HG02623 (cell line): ENCODE results near the gene HNRNPDL.
"Not testable (repeated sequence)": the region's sequence is repeated elsewhere in the genome, so short reads cannot be mapped to it uniquely, and the experiment has no call there.

Experiments
- ATAC-seq: cut with Tn5 transposase; IDR thresholded peaks from one replicate; pipeline ENCODE4 v1.9.1; 2021; ENCODE audit warnings: moderate library complexity; ENCODE audit not compliant: unreplicated experiment

Gene HNRNPDL

DNA sequence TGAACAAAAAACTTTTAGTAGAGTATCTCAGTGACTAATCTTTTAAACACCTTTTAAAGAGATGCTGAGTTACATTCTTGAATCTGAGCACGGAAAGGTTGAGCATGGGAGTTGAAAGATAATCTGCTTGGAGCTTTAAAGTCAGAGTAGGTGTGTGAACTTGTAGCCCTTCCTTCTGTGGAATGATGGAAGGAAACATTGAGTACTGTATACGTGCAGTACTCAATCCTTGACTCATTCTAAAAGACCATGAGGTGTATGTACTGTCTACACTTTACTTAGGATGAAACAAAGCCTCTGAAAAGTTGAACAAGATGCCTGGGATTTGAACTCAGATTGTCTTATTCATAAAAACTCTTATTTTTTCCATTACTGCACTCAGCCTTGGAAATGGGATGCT lies 3.5 kb upstream of the HNRNPDL start:
- no peak for ATAC-seq

DNA sequence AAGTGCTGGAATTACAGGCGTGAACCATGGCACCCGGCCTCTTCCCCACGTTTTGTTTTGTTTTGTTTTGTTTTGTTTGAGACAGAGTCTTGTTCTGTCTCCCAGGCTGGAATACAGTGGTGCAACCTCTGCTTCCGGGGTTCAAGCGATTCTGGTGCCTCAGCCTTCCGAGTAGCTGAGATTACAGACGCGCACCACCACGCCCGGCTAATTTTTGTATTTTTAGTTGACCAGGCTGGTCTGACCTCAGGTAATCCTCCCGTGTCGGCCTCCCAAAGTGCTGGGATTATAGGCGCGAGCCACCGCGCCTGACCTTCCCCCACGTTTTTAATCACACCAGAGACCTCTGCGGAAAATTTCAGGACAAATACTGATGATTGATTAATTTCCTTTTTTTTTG lies 2.3 kb upstream of the HNRNPDL start:
- no peak for ATAC-seq

DNA sequence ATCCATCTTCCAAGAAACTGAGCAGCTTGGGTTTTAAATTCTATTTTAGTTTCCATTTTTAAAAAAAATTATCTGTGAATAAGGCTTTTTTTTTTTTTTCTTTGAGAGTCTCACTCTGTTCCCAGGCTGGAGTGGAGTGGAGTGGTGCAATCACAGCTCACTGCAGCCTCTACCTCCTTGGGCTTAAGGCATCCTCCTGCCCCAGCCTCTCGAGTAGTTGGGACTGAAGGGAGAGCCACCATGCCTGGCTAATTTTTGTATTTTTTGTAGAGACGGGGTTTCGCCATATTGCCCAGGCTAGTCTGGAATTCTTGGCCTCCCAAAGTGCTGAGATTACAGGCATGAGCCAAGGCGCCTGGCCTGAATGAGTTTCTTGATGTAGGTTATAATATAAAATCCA lies 1.6 kb upstream of the HNRNPDL start:
- no peak for ATAC-seq

DNA sequence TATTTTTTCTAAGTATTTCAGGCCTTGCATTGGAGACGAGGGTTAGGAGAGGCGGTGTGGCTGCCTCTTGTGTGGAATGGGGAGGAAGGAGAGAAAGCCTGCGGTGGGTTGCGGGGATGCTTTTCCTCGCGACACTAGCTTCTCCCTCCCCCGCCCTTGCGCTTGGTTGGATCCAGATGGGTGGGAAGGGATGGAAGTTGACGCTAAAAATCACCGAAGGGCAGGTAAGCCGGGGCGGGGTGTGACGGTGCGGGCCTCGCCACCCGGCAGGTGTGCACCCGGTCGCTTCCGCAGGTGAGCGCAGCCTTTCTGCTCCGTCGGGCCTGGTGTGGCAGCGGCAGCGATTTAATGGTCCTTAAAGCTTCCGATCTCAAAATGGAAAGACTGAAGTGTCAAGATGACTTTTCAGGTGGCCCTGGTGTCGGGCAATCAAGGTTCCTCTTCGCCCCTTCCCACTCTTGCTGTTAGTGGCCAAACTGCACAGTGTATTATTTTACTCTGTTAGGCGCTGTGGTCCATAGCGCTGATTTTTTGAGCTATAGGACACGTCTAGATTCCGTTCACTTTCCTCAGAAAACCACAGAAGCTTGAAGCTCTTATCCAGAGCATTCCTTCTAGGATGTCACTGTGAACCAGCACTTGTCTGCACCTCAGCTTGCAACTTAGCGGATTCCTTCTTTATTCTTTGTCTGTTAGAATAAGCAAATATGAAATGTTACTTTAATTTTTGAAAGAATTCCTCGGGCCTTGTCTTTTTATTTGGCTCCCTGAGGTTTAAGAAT lies 893 bp upstream of the HNRNPDL start:
- no peak for ATAC-seq

DNA sequence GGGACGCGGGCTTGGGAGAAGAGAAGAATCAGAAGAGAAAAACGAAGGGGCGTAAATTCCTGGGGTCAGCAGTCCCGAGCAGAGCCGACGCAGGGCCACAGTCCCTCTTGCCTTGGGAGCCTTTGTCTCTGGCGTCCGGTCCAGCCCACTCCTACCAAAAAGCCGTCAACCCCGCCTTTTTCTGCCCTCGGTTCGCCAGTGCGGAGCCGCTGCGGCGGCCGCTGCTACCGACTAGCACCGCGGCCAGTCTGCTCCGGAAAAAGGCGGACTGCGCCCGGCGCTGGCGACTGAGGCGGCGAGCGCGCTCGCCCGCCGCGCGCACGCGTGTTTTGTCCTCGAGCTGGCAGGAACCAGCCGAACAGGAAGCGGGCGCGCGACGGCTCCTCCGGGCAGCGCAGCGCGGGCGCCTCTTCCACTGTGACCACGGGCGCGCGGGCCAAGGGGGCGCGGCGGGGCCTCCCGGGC lies 502 bp downstream of the HNRNPDL start:
- ATAC-seq = no peak

DNA sequence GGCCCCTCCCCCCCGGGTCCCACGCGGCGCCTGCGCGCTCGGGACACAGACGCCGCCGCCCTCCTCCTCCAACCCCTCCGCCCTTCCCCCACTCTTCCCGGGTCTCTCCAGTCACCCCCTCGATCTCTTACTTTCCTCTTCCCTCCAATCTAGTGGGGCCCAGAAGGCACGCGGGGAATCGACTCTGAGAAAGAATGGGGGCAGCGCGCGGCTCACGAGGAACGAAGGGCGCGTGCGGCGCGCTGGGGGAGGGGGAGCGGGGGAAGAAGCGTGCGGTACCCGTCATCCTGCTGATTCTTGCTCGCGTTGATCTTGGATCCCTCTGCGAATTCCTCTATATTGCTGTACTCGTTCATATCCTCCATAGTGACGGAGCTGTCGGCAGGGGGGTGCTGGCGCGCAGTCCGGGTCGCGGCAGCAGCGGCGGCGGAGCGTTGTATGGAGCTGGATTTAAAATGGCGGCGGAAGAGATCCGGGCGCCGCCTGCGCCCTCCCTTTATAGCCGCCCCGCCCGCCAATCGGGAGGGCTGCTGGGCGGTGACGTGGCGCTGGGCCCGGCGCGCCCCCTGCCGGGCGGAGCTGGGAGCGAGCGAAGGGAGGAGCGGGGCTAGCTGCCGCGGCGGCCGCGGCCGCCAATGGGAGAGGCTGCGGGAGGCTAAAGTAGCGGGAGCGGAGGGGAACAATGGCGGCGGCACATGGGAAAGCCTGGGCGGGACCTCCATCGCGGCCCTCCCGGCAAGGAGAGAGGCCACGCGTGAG lies 1.1 kb downstream of the HNRNPDL start:
- ATAC-seq = peak; percentile 46

DNA sequence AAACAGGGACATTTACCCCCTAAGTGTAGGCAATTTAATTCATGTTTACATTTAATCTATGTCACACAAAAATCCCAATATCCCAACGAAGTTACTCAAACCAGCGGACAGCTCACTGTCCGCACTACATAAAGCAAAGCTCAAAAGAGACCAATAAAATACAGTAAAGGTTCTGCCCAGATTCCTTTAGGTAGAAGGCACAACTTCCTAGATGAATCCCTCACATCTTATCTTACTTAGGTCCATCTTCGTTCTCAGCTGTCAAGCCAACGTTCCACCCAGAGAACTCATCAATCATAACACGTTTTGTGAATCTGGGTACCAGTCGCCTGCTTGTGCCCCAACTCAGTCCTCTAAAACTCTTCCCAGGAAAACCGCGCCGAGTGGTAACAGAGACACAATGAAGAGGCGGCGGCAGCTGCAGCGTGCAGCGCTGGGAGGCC lies 1.7 kb downstream of the HNRNPDL start:
- no peak for ATAC-seq

DNA sequence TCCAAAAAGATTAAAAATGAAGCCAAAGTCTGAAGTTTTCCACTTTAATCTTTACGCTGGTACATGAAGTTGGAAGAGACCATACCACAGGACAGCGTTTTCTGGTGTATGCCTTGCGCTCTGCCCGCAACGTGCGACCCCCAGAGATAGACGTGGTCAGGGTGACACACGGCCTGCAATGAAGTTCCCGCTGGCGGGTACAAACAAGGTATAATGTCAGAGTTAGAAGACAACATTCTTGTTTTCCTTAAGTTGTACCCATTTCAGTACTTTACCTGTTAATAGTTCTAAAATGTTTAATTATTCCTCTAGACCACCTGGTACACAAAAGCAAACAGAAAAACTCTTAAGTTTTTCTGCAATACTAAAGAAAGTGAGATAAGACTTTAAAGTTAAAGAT lies 4.8 kb downstream of the HNRNPDL start:
- ATAC-seq = no peak

DNA sequence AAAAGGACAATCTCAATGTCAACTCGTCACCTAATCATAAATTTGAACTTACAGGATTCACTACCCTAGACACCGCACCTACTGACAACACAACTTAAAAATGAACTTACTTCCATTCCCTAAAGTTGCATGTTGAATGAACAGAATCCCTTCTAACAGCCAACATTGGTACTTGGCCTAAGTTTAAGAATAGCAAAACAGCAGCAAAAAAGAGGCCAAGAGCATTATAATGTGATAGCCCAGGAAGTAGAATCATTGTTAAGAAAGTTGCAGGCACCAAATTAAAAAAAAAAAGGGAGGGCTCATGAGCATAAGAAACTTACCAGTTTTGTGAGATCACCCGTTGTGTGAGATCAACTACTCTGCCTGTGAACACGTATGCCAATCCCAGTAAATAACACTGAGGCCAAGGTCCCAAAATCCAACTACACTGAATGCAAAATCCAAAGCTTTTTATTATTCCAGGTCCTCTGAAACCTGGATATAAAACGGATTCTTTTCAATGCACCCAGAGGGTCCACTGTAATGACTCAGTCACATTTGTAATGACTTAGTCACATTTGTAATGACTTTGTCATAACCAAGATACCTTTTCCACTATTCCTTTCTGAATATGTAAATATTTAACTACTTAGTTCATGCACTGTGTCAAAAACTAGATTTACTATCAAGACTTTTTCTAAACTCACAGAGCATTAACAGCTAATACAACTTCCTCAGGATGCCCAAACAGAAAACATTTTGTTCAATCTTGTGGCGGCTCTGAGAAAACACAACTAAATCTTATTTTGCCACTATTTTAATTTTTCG lies 6.8 kb downstream of the HNRNPDL start:
- ATAC-seq = no peak

DNA sequence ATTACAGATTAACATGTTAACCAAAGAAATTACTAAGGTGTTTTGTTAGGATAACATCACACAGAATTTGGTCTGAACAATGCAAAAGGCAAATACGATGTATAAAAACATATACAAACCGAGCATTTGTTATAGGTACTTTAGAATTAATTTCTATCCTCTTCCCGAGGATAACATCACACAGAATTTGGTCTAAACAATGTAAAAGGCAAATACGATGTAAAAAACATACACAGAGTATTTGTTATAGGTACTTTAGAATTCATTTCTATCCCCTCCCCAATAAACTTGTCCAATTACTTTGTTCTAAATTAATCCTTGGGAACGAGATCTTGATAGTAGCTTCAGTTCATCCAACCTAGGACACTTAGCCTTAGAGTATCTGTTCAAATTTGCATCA lies 7.6 kb downstream of the HNRNPDL start:
- no peak for ATAC-seq

DNA sequence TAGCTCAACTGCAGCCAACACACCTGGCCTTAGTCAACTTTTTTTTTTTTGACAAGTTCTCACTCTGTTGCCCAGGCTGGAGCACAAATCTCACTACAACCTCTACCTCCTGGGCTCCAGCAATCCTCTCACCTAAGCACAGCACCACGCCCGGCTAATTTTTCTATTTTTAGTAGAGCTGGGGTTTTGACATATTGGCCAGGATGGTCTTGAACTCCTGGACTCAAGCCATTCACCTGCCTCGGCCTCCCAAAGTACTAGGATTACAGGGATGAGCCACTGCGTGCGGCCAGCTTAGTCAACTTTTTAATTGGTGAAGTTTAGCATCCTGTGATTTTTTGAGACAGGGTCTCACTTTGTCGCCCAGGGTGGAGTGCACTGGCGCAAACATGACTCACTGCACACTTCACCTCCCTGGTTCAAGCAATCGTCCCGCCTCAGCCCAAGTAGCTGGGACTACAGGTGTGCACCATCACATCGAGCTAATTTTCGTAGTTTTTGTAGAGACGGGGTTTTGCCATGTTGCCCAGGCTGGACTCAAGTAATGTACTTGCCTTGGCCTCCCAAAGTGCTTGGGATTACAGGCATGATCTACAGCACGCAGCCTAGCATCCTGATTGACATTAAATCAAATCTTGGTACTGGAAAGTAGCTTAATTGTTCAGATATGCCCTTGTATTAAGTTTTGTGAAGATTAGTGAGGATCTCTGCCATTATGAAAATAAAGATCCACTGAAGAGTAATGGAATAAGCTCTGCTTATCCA lies 8.3 kb downstream of the HNRNPDL start:
- ATAC-seq = no peak

DNA sequence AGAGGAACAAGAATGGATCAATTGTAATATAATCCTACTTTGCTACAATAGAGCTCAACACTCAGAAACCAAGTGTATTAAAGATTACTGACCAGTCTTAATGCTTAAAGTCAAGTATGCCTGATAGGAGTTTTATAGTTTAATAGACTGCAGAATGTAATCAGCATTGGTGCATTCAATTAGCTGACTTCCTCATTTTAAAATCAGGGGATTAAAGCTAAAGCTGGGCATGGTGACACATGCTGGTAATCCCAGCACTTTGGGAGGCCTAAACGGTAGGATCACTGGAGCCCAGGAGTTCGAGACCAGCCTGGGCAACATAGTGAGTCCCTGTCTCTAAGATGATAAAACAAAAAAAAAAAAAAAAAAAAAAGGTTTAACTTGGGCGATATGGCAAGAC lies 10.8 kb downstream of the HNRNPDL start:
- no peak for ATAC-seq

DNA sequence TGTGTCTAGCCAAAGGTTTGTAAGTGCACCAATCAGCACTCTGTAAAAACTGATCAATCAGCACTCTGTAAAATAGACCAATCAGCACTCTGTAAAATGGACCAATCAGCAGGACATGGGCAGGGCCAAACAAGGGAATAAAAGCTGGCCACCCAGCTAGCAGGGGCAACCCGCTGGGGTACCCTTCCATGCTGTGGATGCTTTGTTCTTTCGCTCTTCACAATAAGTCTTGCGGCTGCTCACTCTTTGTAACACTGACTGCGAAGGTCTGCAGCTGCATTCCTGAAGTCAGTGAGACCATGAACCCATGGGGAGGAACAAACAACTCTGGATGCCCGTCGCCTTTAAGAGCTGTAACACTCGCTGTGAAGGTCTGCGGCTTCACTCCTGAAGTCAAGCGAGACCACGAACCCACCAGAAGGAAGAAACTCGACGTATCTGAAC lies 14.3 kb downstream of the HNRNPDL start:
- ATAC-seq = no peak

DNA sequence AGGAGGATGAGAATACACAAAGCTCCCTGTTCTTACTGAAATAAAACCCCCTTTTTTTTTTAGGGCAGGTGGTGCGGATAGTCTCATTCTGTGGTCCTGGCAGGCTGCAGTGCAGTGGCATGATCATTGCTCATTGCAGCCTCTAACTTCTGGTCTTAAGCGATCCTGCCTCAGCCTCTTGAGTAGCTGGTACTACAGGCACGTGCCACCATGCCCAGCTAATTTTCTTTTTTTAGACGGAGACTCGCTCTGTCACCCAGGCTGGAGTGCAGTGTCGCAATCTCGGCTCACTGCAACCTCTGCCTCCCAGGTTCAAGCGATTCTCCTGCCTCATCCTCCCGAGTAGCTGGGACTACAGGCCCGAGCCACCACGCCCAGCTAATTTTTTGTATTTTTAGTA lies 15.2 kb downstream of the HNRNPDL start:
- not testable (repeated sequence) for ATAC-seq

DNA sequence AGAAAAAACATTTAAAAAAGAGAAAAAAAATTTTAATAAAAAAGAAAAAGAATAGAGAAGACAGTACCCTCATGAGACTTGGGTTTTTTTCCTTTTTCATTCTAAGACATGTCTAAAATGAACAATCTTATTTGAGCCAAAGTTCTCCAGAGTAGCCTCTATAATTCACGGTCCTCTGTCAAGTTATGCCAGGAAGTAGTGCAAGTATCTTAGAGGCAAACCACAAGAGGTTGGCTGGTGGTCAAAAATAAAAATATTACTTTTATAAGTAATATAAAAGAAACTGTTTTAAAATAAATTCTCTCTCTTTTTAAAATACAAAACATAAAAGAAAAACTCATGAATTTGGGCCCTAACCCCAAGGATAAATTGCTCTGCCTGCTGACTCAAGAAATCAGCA lies 26.5 kb downstream of the HNRNPDL start:
- no peak for ATAC-seq

DNA sequence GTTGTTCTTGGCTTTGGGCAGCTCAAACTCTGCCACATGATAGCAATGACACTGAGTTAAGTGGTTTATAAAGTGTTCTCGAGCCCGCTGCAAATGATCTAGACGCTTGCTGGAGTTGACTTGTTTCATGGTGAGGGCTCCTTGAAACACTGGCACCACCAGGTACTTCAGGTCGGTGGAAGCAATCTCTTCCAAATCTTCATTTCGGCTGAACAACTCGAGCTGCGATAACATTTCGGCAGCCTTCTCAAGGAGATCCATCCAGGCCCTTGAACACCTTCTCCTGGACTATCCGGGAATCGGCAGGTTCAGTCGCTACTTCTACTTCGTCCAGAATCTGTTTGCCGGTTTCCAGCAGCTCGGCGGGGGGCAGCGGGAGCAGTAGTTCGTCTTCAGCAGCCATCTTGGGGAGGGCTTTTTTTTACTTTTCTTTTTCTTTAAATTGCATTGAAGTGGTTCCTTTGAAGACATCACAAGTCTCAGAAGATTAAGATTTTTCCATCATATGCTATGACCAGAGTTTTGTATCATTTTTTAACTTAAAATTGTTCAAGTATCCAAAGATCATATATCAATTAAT lies 28.0 kb downstream of the HNRNPDL start:
- ATAC-seq = no peak

DNA sequence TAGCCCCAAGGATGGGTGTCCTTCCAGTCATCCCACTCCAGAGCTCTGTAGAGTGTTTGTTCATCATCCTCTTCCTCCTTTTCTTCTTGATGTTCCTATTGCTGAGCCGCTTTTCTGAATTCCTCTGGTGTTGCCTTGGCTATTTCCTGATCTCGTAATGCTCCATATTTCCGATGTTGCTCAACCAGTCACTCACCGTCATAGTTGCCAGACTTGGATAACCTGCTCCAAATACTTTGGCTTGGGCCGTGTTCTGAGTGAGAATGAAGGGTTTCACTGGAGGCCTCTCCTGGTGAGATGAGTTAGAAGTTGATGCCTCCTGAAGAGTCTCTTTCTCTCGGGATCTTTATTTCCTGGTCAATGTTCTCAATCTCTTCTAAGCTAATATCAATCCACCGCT lies 28.7 kb downstream of the HNRNPDL start:
- no peak for ATAC-seq

DNA sequence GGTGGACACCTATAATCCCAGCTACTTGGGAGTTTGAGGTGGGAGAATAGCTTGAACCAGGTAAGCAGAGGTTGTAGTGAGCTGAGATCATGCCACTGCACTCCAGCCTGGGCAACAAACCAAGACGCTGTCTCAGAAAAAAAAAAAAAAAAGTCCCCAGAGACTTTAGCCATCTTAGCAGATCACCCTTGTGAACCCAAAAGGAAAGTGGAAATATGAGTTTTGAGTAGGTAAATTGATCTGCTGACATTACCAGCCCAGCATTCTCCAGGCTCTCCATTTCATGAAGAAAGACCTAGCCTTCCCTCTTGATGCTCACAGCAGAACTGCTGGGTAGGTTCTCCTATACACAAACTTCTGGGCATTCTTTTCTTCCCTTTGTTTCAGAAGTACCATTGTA lies 32.0 kb downstream of the HNRNPDL start:
- ATAC-seq = no peak

DNA sequence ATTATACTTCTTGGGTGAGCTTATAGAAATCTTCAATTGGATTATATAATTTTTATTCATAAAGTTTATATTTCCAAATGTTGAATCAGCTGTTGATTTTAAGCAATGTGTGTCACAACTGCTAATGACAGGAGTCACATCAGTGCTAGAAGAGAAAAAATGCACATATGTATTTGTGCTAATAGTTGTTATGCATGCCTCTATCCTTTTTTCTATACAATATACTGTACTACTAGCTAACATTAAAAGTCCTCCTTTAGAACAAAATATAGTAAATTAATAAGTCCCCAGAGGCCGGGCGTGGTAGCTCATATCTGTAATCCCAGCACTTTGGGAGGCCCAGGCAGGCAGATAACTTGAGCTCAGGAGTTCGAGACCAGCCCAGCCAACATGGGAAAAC lies 32.7 kb downstream of the HNRNPDL start:
- ATAC-seq = no peak

DNA sequence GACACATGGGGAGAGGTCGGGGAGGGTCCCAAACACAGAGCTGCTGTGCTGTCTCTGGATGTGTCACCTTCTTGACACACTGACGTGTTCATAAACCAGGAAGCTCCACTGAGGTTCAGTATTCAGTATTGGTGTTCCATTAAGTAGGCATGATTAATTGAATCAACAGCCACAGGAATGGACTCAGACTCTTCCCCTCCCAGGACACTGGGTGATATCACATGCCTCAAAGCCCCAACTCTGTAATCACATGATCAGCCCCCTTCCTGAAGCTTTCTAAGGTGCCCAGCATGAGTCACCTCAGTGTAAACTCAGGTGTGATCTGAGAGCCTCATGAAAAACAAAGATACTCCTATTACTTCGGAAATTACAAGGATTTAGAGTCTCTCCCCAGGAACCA lies 35.4 kb downstream of the HNRNPDL start:
- ATAC-seq = no peak
